Gastroesophageal sphincter (tissue), 4 donors: ENCODE data around the gene RAP1GAP. TPM values are rescaled to one million over a fixed set of nuclear protein-coding genes. Genes with fewer than 3 reads are reported as not detected.

Source experiments
- ATAC-seq: fragments of 150-250 bp; one replicate; pipeline ENCODE4 v1.9.1; 2016; ENCODE audit warnings: mild to moderate bottlenecking, moderate library complexity
- H3K27ac ChIP-seq, 4 donors: fragments of 200-600 bp; sonication (generic) in 3 of 4; 1 replicate in 3 of 4; 2 replicates in 1 of 4; pipeline ENCODE4 v1.5.1; 2016 to 2019
- H3K27me3 ChIP-seq: fragments of 200-600 bp; sonication (generic); one replicate; pipeline ENCODE4 v1.5.1; 2019
- H3K36me3 ChIP-seq, 2 donors: fragments of 200-600 bp; sonication (generic); one replicate each; pipeline ENCODE4 v1.5.1; 2019; ENCODE audit warnings: control low read depth in 1 of 2
- H3K4me1 ChIP-seq, 3 donors: fragments of 200-600 bp; sonication (generic); 1 replicate in 2 of 3; 2 replicates in 1 of 3; pipeline ENCODE4 v1.5.1; 2016 to 2019; ENCODE audit warnings: control low read depth in 2 of 3
- H3K4me3 ChIP-seq, 2 donors: fragments of 200-600 bp; sonication (generic); one replicate each; pipeline ENCODE4 v1.5.1; 2019; ENCODE audit warnings: mild to moderate bottlenecking in 1 of 2, moderate library complexity in 1 of 2
- H3K9me3 ChIP-seq, 3 donors: fragments of 200-600 bp; sonication (generic); one replicate each; pipeline ENCODE4 v1.5.1; 2017 to 2019; ENCODE audit warnings: control low read depth in 2 of 3
- EP300 ChIP-seq: sonication (generic); formaldehyde crosslinking; IDR thresholded peaks from one replicate; pipeline ENCODE4 v1.6.1; 2017; ENCODE audit warnings: antibody characterized with exemption, mild to moderate bottlenecking
- POLR2A ChIP-seq, 2 donors: fragments of 450-650 bp; IDR thresholded peaks; one replicate each; pipeline ENCODE4 v1.6.1; 2017; ENCODE audit warnings: antibody characterized with exemption in 2 of 2, mild to moderate bottlenecking in 2 of 2, moderate library complexity in 1 of 2
- POLR2AphosphoS5 ChIP-seq: sonication (generic); formaldehyde crosslinking; IDR thresholded peaks from one replicate; pipeline ENCODE4 v1.6.1; 2017; ENCODE audit warnings: antibody characterized with exemption
- WGBS, 2 donors: methylation state at CpG; one replicate each; pipeline ENCODE4 v1.1.5; 2018; ENCODE audit warnings: low coverage in 1 of 2; 5-methylcytosine and 5-hydroxymethylcytosine counted together
- total RNA-seq, 4 donors: library from RNA; depleted of rRNA; stranded (reverse); fragments of >200 nt; gene quantifications; one replicate each; pipeline ENCODE4 v1.1.0, GENCODE V29; 2016
- TF ChIP-seq, protein P1 (sequence below), 4 experiments: fragments of 200-600 bp in 2 of 4; fragments of 450-650 bp in 2 of 4; sonication (generic) in 1 of 4; IDR thresholded peaks; one replicate each; pipeline ENCODE4 v1.5.1; 2017 to 2019; ENCODE audit warnings: antibody characterized with exemption in 4 of 4, mild to moderate bottlenecking in 2 of 4, moderate library complexity in 2 of 4

RAP1GAP gene
- total RNA-seq, 4 donors from 2014 or later = 0.12 to 2.3 TPM; not detected in 2

- Histone ChIP-seq H3K36me3 (no peaks in the 10 kb centered on the region), H3K9me3 (no peaks in the 10 kb centered on the region), H3K4me1 (peaks cover 0 to 21% (median 0%) of the 10 kb centered on the region in 3 donors), H3K27ac (no peak overlapping the region), H3K4me3 (no peak overlapping the region), H3K27me3 (peaks cover 72% of the 10 kb centered on the region)
- TF ChIP-seq POLR2A (IDR thresholded peaks at IDR 0.05) (no peak), POLR2AphosphoS5 (no peak), EP300 (no peak)
- TF ChIP-seq, protein P1, sequence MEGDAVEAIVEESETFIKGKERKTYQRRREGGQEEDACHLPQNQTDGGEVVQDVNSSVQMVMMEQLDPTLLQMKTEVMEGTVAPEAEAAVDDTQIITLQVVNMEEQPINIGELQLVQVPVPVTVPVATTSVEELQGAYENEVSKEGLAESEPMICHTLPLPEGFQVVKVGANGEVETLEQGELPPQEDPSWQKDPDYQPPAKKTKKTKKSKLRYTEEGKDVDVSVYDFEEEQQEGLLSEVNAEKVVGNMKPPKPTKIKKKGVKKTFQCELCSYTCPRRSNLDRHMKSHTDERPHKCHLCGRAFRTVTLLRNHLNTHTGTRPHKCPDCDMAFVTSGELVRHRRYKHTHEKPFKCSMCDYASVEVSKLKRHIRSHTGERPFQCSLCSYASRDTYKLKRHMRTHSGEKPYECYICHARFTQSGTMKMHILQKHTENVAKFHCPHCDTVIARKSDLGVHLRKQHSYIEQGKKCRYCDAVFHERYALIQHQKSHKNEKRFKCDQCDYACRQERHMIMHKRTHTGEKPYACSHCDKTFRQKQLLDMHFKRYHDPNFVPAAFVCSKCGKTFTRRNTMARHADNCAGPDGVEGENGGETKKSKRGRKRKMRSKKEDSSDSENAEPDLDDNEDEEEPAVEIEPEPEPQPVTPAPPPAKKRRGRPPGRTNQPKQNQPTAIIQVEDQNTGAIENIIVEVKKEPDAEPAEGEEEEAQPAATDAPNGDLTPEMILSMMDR (IDR thresholded peaks at IDR 0.05) = no peak
- no peak for ATAC-seq
- WGBS, 2 donors = no CpG with 5 or more reads among the region's 5 CpGs
Measured at GRCh38 chr1:21587602-21587953, 81.6 kb downstream of the RAP1GAP start.

GRCh38 chr1:21586846-21587601 is 82.1 kb downstream of the RAP1GAP start:
- Histone ChIP-seq H3K36me3 (no peaks in the 10 kb centered on the region), H3K4me3 (no peak overlapping the region), H3K27me3 (peaks cover 71% of the 10 kb centered on the region), H3K4me1 (peaks cover 0 to 21% (median 0%) of the 10 kb centered on the region in 3 donors), H3K9me3 (no peaks in the 10 kb centered on the region), H3K27ac (no peak overlapping the region)
- TF ChIP-seq, protein P1 (IDR thresholded peaks at IDR 0.05) = no peak
- peak; percentile 26 for TF ChIP-seq POLR2AphosphoS5
- 0 to 90% methylated on average over 2 of the region's 24 CpGs for WGBS, 2 donors
- peak; percentile 66 for ATAC-seq

GRCh38 chr1:21586222-21586621 is 82.9 kb downstream of the RAP1GAP start:
- H3K27ac ChIP-seq = no peak overlapping the region
- no peaks in the 10 kb centered on the region for H3K9me3 ChIP-seq
- H3K27me3 ChIP-seq = peaks cover 63% of the 10 kb centered on the region
- H3K4me1 ChIP-seq = peaks cover 0 to 21% (median 0%) of the 10 kb centered on the region in 3 donors
- TF ChIP-seq, protein P1 (IDR thresholded peaks at IDR 0.05) = no peak
- TF ChIP-seq POLR2AphosphoS5 = no peak
- no peak for ATAC-seq
- H3K36me3 ChIP-seq = no peaks in the 10 kb centered on the region
- 49% methylated on average over 5 of the region's 12 CpGs; no CpG with 5 or more reads in 1 of the 2 donors for WGBS, 2 donors
- no peak overlapping the region for H3K4me3 ChIP-seq

- ATAC-seq = no peak
- 67 to 78% methylated on average over 1 to 6 of the region's 9 CpGs for whole genome bisulfite sequencing, 2 donors
- H3K9me3 ChIP-seq = no peaks in the 10 kb centered on the region
Measured at GRCh38 chr1:21585037-21585436, 84.1 kb downstream of the RAP1GAP start.

DNA sequence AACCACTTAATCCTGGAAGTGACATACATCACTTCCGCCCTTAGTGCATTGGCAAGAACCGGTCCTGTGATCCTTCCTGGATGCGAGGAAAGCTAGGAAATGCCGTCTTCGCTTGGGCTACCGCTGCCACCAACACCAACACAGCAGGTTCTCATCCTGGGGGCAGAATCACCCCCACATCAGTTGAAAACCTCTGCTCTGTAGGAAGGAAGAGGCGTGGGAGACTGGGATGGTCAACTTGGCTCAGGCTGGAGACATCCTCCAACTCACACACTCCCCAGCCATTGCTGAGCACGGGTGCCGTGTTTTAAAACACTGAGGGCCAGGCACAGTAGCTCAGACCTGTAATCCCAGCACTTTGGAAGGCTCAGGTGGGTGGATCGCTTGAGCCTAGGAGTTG is 85.1 kb downstream of the RAP1GAP start:
- Histone ChIP-seq H3K4me1 (peaks cover 0 to 16% (median 0%) of the 10 kb centered on the region in 3 donors), H3K36me3 (no peaks in the 10 kb centered on the region), H3K9me3 (no peaks in the 10 kb centered on the region), H3K27ac (no peak overlapping the region), H3K4me3 (no peak overlapping the region), H3K27me3 (peaks cover 49% of the 10 kb centered on the region)
- TF ChIP-seq, protein P1 (IDR thresholded peaks at IDR 0.05) = no peak
- TF ChIP-seq EP300 (no peak), POLR2A (IDR thresholded peaks at IDR 0.05) (no peak), POLR2AphosphoS5 (no peak)
- no peak for ATAC-seq
- WGBS, 2 donors = 70% methylated on average over 7 of the region's 10 CpGs; no CpG with 5 or more reads in 1 of the 2 donors

More at GRCh38 chr1:21585037-21585436, 84.1 kb downstream of the RAP1GAP start:
- H3K4me3 ChIP-seq = no peak overlapping the region
- peaks cover 0 to 16% (median 0%) of the 10 kb centered on the region in 3 donors for H3K4me1 ChIP-seq
- TF ChIP-seq POLR2A (IDR thresholded peaks at IDR 0.05) = no peak
- H3K27ac ChIP-seq = no peak overlapping the region
- no peaks in the 10 kb centered on the region for H3K36me3 ChIP-seq
- peaks cover 56% of the 10 kb centered on the region for H3K27me3 ChIP-seq
